ENCODE data around the gene BST1.
"Not testable (repeated sequence)": the region's sequence is repeated elsewhere in the genome, so short reads cannot be mapped to it uniquely, and the experiment has no call there.

Gene BST1

GRCh38 chr4:15746110-15746509 lies 43.2 kb downstream of the BST1 start:
- DNase-seq (ENCODE audit: low spot score), result no peak

- no peak for DNase-seq (ENCODE audit: low spot score)
These were observed 46.1 kb downstream of the BST1 start for GRCh38 chr4:15749001-15749400.

- DNase-seq (ENCODE audit: low spot score), result no peak
These were observed 48.3 kb downstream of the BST1 start for GRCh38 chr4:15751153-15751552.

GRCh38 chr4:15753081-15753480 lies 50.2 kb downstream of the BST1 start:
- DNase-seq (ENCODE audit: low spot score), result no peak

- DNase-seq (ENCODE audit: low spot score), result no peak
These were observed 50.9 kb downstream of the BST1 start for GRCh38 chr4:15753786-15754185.

- peak; percentile 46 for DNase-seq (ENCODE audit: low spot score)
These were observed 51.5 kb downstream of the BST1 start for GRCh38 chr4:15754323-15754722.

- peak; percentile 57 for DNase-seq (ENCODE audit: low spot score)
These were observed 52.7 kb downstream of the BST1 start for GRCh38 chr4:15755321-15756155.

GRCh38 chr4:15756361-15756861 lies 53.5 kb downstream of the BST1 start:
- DNase-seq (ENCODE audit: low spot score), result peak; percentile 86

- DNase-seq (ENCODE audit: low spot score), result no peak
These were observed 54.2 kb downstream of the BST1 start for GRCh38 chr4:15757054-15757453.

GRCh38 chr4:15758294-15758693 lies 55.4 kb downstream of the BST1 start:
- no peak for DNase-seq (ENCODE audit: low spot score)

- not testable (repeated sequence) for DNase-seq (ENCODE audit: low spot score)
These were observed 59.6 kb downstream of the BST1 start for GRCh38 chr4:15762460-15762859.

GRCh38 chr4:15765391-15765790 lies 62.5 kb downstream of the BST1 start:
- DNase-seq (ENCODE audit: low spot score), result no peak

GRCh38 chr4:15765910-15766697 lies 63.2 kb downstream of the BST1 start:
- DNase-seq (ENCODE audit: low spot score), result peak; percentile 41

- DNase-seq (ENCODE audit: low spot score), result no peak
These were observed 64.0 kb downstream of the BST1 start for GRCh38 chr4:15766821-15767220.

GRCh38 chr4:15769202-15769601 lies 66.3 kb downstream of the BST1 start:
- DNase-seq (ENCODE audit: low spot score), result no peak

- DNase-seq (ENCODE audit: low spot score), result no peak
These were observed 68.6 kb downstream of the BST1 start for GRCh38 chr4:15771216-15772058.

- no peak for DNase-seq (ENCODE audit: low spot score)
These were observed 71.2 kb downstream of the BST1 start for GRCh38 chr4:15774020-15774420.

GRCh38 chr4:15776871-15777648 lies 74.2 kb downstream of the BST1 start:
- DNase-seq (ENCODE audit: low spot score), result no peak

GRCh38 chr4:15777697-15778288 lies 74.9 kb downstream of the BST1 start:
- no peak for DNase-seq (ENCODE audit: low spot score)

- DNase-seq (ENCODE audit: low spot score), result peak; percentile 40
These were observed 75.7 kb downstream of the BST1 start, which contains the start of gene CD38 for GRCh38 chr4:15778289-15779241. Gene CD38 (plus strand): TSS chr4:15778328. CDS start chr4:15778415, 87 bp downstream.
